Panc1 (cell line): Measurements from ENCODE around the gene ENTHD1. TPM values are rescaled to one million over a fixed set of nuclear protein-coding genes. Genes with fewer than 3 reads are reported as not detected.

ENCODE experiments used
- ATAC-seq: fragments of 200-7000 bp; cut with Tn5 transposase; 2 replicates; pipeline ENCODE4 v1.9.1; 2020; ENCODE audit warnings: mild to moderate bottlenecking, moderate library complexity
- BruUV-seq: library from RNA; stranded (reverse); fragments of 400-500 nt; replicated peaks from 2 replicates; lab custom pipeline; 2021; lab: Mats Ljungman, UMichigan
- CTCF ChIA-PET: fragments of 300-600 bp; sonication (Branson Sonifier 250); formaldehyde crosslinking; loops from one replicate; lab custom pipeline; 2022; ENCODE audit warnings: antibody characterized with exemption; lab: Charles Lee
- POLR2A ChIA-PET: fragments of 300-600 bp; sonication (Branson Sonifier 250); formaldehyde crosslinking; loops from one replicate; lab custom pipeline; 2022; ENCODE audit warnings: antibody characterized with exemption; lab: Charles Lee
- DNase-seq: peaks from one replicate; pipeline ENCODE4 v3.0.0-alpha.2; 2010; ENCODE audit warnings: low read depth, low spot score
- H3K27ac ChIP-seq: 2 replicates; pipeline ENCODE4 v1.5.1; 2011; ENCODE audit warnings: mild to moderate bottlenecking, low read length, inconsistent platforms
- H3K27me3 ChIP-seq: fragments of 200-500 bp; sonication (Bioruptor generic); 2 replicates; pipeline ENCODE4 v1.6.0; 2014; ENCODE audit warnings: low read length, inconsistent platforms; ENCODE audit not compliant: control insufficient read depth, insufficient read depth
- H3K36me3 ChIP-seq: fragments of 200-500 bp; sonication (Bioruptor generic); 2 replicates; pipeline ENCODE4 v1.5.1; 2014; ENCODE audit warnings: inconsistent platforms, mild to moderate bottlenecking, low read length, moderate library complexity; ENCODE audit not compliant: control insufficient read depth, insufficient read depth
- H3K4me1 ChIP-seq: 2 replicates; pipeline ENCODE4 v1.5.1; 2011; ENCODE audit warnings: inconsistent platforms, mild to moderate bottlenecking, low read length, moderate library complexity; ENCODE audit not compliant: control insufficient read depth, insufficient read depth
- H3K4me3 ChIP-seq, 2 experiments: 2 replicates each; pipeline ENCODE4 v1.5.1; 2011 to 2012; ENCODE audit warnings: low read depth in 2 of 2, low read length in 2 of 2, mild to moderate bottlenecking in 2 of 2, inconsistent platforms in 1 of 2, moderate library complexity in 1 of 2
- H3K9me3 ChIP-seq: fragments of 200-500 bp; sonication (Bioruptor generic); 2 replicates; pipeline ENCODE4 v1.5.1; 2014; ENCODE audit warnings: low read depth, mild to moderate bottlenecking, inconsistent platforms, low read length, moderate library complexity; ENCODE audit not compliant: control insufficient read depth, insufficient read depth
- CTCF ChIP-seq: fragments of 450-650 bp; IDR thresholded peaks from 2 replicates; pipeline ENCODE4 v1.5.1; 2017; ENCODE audit warnings: mild to moderate bottlenecking
- POLR2AphosphoS5 ChIP-seq: IDR thresholded peaks from 2 replicates; pipeline ENCODE4 v1.6.1; 2012; ENCODE audit warnings: mild to moderate bottlenecking, low read depth, low read length, moderate library complexity
- REST ChIP-seq, 2 experiments: IDR thresholded peaks; 2 replicates each; pipeline ENCODE4 v1.6.1; 2011 to 2012; ENCODE audit warnings: low read depth in 2 of 2, control low read depth in 1 of 2, low read length in 1 of 2, mild to moderate bottlenecking in 1 of 2, moderate library complexity in 1 of 2; ENCODE audit not compliant: insufficient read depth in 1 of 2
- SIN3A ChIP-seq: IDR thresholded peaks from 2 replicates; pipeline ENCODE4 v1.6.1; 2012; ENCODE audit warnings: low read depth, mild to moderate bottlenecking, low read length, moderate library complexity, borderline replicate concordance; ENCODE audit not compliant: insufficient read depth
- TCF7L2 ChIP-seq: IDR thresholded peaks from 2 replicates; pipeline ENCODE4 v1.6.1; 2011; ENCODE audit warnings: mild to moderate bottlenecking, low read depth, low read length, inconsistent platforms
- in situ Hi-C: cut with HindIII; loops from 2 replicates; pipeline ENCODE4 v1.10.0; 2016; ENCODE audit warnings: low sequenced_read_pairs, low pct_unique_long_range_greater_than_20kb
- intact Hi-C: fragments of 100-400 bp; cut with micrococcal nuclease; formaldehyde crosslinking; loops from one replicate; pipeline ENCODE4 v1.10.0; 2022; ENCODE audit not compliant: unreplicated experiment
- total RNA-seq: library from RNA; stranded (reverse); gene quantifications from one replicate; pipeline ENCODE4 v1.2.1, GENCODE V29; 2021; ENCODE audit not compliant: unreplicated experiment

ENTHD1 gene
- total RNA-seq, 1 experiment from 2014 or later = not detected

- Histone ChIP-seq H3K9me3 (no peaks in the 10 kb centered on the region), H3K4me1 (no peaks in the 10 kb centered on the region), H3K36me3 (no peaks in the 10 kb centered on the region; the same call in 1 of the 2 replicates), H3K27me3 (peaks cover 16% of the 10 kb centered on the region), H3K4me3 (no peak overlapping the region), H3K27ac (no peak overlapping the region)
- TF ChIP-seq CTCF (no peak), POLR2AphosphoS5 (no peak), REST (IDR thresholded peaks at IDR 0.05; ENCODE audit: insufficient read depth in 1 of 2, low read depth in 2 of 2, low read length in 1 of 2) (no peak), TCF7L2 (no peak), SIN3A (no peak)
- in situ Hi-C loops (no loop called here), intact Hi-C loops (no loop called here)
- no TSS peak for BruUV-seq
- POLR2A ChIA-PET = interaction anchor here (0.6 kb wide), 1 partner anchor 256 kb away, joined by 3 read pairs; no protein-coding TSS in a partner anchor
- CTCF ChIA-PET = no interaction called here
- DNase-seq (no peak), ATAC-seq (no peak)
Observed at GRCh38 chr22:39832627-39833074, 60.9 kb downstream of the ENTHD1 start.

DNA sequence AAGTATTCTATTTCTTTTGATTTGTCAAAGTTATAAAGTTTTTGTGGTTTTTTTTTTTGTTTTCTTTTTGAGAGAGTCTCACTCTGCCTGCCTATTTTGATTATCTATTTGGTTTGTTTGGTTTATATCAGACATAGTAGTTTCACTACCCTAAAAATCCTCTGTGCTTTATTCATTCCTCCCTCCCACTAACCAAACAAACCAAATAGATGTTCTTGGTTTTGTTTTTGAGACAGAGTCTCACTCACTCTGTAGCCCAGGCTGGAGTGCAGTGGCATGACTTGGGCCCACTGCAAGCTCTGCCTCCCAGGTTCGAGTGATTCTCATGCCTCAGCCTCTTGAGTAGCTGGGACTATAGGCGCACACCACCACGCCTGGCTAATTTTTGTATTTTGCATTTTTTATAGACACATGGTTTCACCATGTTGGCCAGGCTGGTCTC, 67.9 kb downstream of the ENTHD1 start:
- Histone ChIP-seq H3K4me3 (no peak overlapping the region), H3K9me3 (no peaks in the 10 kb centered on the region), H3K36me3 (no peaks in the 10 kb centered on the region; the same call in 1 of the 2 replicates), H3K27me3 (peaks cover 6% of the 10 kb centered on the region; the same call in 1 of the 2 replicates), H3K27ac (no peak overlapping the region), H3K4me1 (no peaks in the 10 kb centered on the region)
- CTCF ChIA-PET = no interaction called here
- POLR2A ChIA-PET = no interaction called here
- TF ChIP-seq POLR2AphosphoS5 (no peak), CTCF (no peak), REST (IDR thresholded peaks at IDR 0.05; ENCODE audit: insufficient read depth in 1 of 2, low read depth in 2 of 2, low read length in 1 of 2) (no peak), SIN3A (no peak), TCF7L2 (no peak)
- in situ Hi-C loops (no loop called here), intact Hi-C loops (no loop called here)
- BruUV-seq = no TSS peak
- no peak for DNase-seq
- no peak for ATAC-seq
